CD14-positive monocyte (primary cell): ENCODE results near the gene ELF4. TPM values are rescaled to one million over a fixed set of nuclear protein-coding genes. Genes with fewer than 3 reads are reported as not detected.

Experiments
- DNase-seq, 3 donors: peaks; one replicate each; pipeline ENCODE4 v3.0.0-alpha.2; 2011 to 2022
- H2AFZ ChIP-seq: 2 replicates; pipeline ENCODE4 v1.6.0; 2012; ENCODE audit warnings: mild to moderate bottlenecking, low read depth, low read length, inconsistent platforms; ENCODE audit not compliant: insufficient read depth, poor library complexity, severe bottlenecking
- H3K27ac ChIP-seq, 2 donors: 1 replicate in 1 of 2; 2 replicates in 1 of 2; pipeline ENCODE4 v1.5.1; 2012 to 2013; ENCODE audit warnings: low read length in 2 of 2, control low read depth in 1 of 2, inconsistent platforms in 1 of 2, low read depth in 1 of 2, mild to moderate bottlenecking in 1 of 2
- H3K27me3 ChIP-seq, 2 donors: one replicate each; pipeline versions ENCODE4 v1.6.0 to v1.6.1; 2011 to 2013; ENCODE audit warnings: low read length in 2 of 2; ENCODE audit not compliant: control insufficient read depth in 2 of 2, insufficient read depth in 2 of 2
- H3K36me3 ChIP-seq, 2 donors: replicated peaks in 1 of 2; 1 replicate in 1 of 2; 2 replicates in 1 of 2; pipeline versions ENCODE4 v1.5.1 to v1.6.1; 2012 to 2013; ENCODE audit warnings: low read length in 2 of 2, control low read depth in 1 of 2, inconsistent platforms in 1 of 2, mild to moderate bottlenecking in 1 of 2; ENCODE audit not compliant: insufficient read depth in 2 of 2, control insufficient read depth in 1 of 2
- H3K4me1 ChIP-seq, 2 donors: 1 replicate in 1 of 2; 2 replicates in 1 of 2; pipeline versions ENCODE4 v1.5.1 to v1.6.1; 2012 to 2013; ENCODE audit warnings: low read length in 2 of 2, control low read depth in 1 of 2, inconsistent platforms in 1 of 2, mild to moderate bottlenecking in 1 of 2, moderate library complexity in 1 of 2; ENCODE audit not compliant: insufficient read depth in 2 of 2, control insufficient read depth in 1 of 2
- H3K4me2 ChIP-seq: replicated peaks from 2 replicates; pipeline ENCODE3; 2012; ENCODE audit warnings: low read length, moderate library complexity, mild to moderate bottlenecking; ENCODE audit not compliant: poor library complexity, severe bottlenecking; ENCODE audit errors: extremely low read depth
- H3K4me3 ChIP-seq, 3 experiments: fragments of 200-600 bp in 1 of 3; sonication (generic) in 1 of 3; replicated peaks in 1 of 3; 1 replicate in 2 of 3; 2 replicates in 1 of 3; pipeline ENCODE4 v1.5.1; 2011 to 2013; ENCODE audit warnings: low read length in 3 of 3, mild to moderate bottlenecking in 3 of 3, control low read depth in 2 of 3, low read depth in 2 of 3, inconsistent platforms in 1 of 3, moderate library complexity in 1 of 3
- H3K79me2 ChIP-seq: 2 replicates; pipeline ENCODE4 v1.6.0; 2012; ENCODE audit warnings: mild to moderate bottlenecking, control low read depth, inconsistent platforms, low read length, moderate library complexity; ENCODE audit not compliant: insufficient read depth
- H3K9ac ChIP-seq: 2 replicates; pipeline ENCODE4 v1.6.0; 2017; ENCODE audit warnings: low read length, mild to moderate bottlenecking; ENCODE audit not compliant: insufficient read depth, poor library complexity, severe bottlenecking
- H3K9me3 ChIP-seq, 2 donors: replicated peaks in 1 of 2; 1 replicate in 1 of 2; 2 replicates in 1 of 2; pipeline versions ENCODE4 v1.5.1 to v1.6.1; 2012 to 2013; ENCODE audit warnings: low read length in 2 of 2, control low read depth in 1 of 2; ENCODE audit not compliant: control insufficient read depth in 1 of 2, insufficient read depth in 1 of 2
- H4K20me1 ChIP-seq: 2 replicates; pipeline ENCODE4 v1.6.0; 2012; ENCODE audit warnings: mild to moderate bottlenecking, low read length, control low read depth, moderate library complexity; ENCODE audit not compliant: insufficient read depth
- H3K27ac Mint-ChIP-seq, 7 donors: one replicate each; pipeline ENCODE4 v1.8.0; 2020; ENCODE audit warnings: mild to moderate bottlenecking in 7 of 7, mixed read lengths in 7 of 7, moderate library complexity in 6 of 7, inconsistent platforms in 2 of 7
- H3K27me3 Mint-ChIP-seq, 3 donors: one replicate each; pipeline ENCODE4 v1.8.0; 2021 to 2022; ENCODE audit warnings: low read depth in 3 of 3, mild to moderate bottlenecking in 3 of 3, mixed read lengths in 3 of 3, moderate library complexity in 3 of 3, inconsistent platforms in 1 of 3
- H3K36me3 Mint-ChIP-seq, 2 donors: one replicate each; pipeline ENCODE4 v1.8.0; 2020; ENCODE audit warnings: mixed read lengths in 2 of 2, inconsistent platforms in 1 of 2, mild to moderate bottlenecking in 1 of 2
- H3K4me1 Mint-ChIP-seq: one replicate; pipeline ENCODE4 v1.8.0; 2020; ENCODE audit warnings: mild to moderate bottlenecking, mixed read lengths
- H3K4me3 Mint-ChIP-seq, 2 donors: one replicate each; pipeline ENCODE4 v1.8.0; 2020; ENCODE audit warnings: mild to moderate bottlenecking in 2 of 2, mixed read lengths in 2 of 2, moderate library complexity in 1 of 2
- H3K9me3 Mint-ChIP-seq, 7 donors: one replicate each; pipeline ENCODE4 v1.8.0; 2020 to 2022; ENCODE audit warnings: mixed read lengths in 7 of 7, mild to moderate bottlenecking in 6 of 7, moderate library complexity in 6 of 7, inconsistent platforms in 2 of 7
- WGBS: methylation state at CpG from one replicate; pipeline ENCODE4 v1.1.5; 2013; ENCODE audit warnings: missing lambda C conversion rate; ENCODE audit not compliant: insufficient coverage; 5-methylcytosine and 5-hydroxymethylcytosine counted together
- intact Hi-C, 2 donors: fragments of 100-400 bp; cut with micrococcal nuclease; formaldehyde crosslinking; loops; one replicate each; pipeline versions ENCODE4 v1.15.0 to v1.15.1; 2023
- polyA plus RNA-seq, 3 donors: library from polyadenylated mRNA; depleted of rRNA in 1 of 3; unstranded in 2 of 3; stranded (reverse) in 1 of 3; fragments of 300-500 nt in 2 of 3; fragments of >200 nt in 1 of 3; fragmentation: Illumina TruSeq in 2 of 3; gene quantifications; 1 replicate in 2 of 3; 2 replicates in 1 of 3; pipeline ENCODE4 v1.2.3, GENCODE V29; 2012 to 2021
- TF ChIP-seq, protein P1 (sequence below): fragments of 200-600 bp; IDR thresholded peaks from one replicate; pipeline ENCODE4 v1.8.0; 2022; ENCODE audit warnings: antibody characterized with exemption, mild to moderate bottlenecking

Gene ELF4
- polyA plus RNA-seq, 3 donors = 10.4 to 68.6 (median 20.5) TPM

DNA sequence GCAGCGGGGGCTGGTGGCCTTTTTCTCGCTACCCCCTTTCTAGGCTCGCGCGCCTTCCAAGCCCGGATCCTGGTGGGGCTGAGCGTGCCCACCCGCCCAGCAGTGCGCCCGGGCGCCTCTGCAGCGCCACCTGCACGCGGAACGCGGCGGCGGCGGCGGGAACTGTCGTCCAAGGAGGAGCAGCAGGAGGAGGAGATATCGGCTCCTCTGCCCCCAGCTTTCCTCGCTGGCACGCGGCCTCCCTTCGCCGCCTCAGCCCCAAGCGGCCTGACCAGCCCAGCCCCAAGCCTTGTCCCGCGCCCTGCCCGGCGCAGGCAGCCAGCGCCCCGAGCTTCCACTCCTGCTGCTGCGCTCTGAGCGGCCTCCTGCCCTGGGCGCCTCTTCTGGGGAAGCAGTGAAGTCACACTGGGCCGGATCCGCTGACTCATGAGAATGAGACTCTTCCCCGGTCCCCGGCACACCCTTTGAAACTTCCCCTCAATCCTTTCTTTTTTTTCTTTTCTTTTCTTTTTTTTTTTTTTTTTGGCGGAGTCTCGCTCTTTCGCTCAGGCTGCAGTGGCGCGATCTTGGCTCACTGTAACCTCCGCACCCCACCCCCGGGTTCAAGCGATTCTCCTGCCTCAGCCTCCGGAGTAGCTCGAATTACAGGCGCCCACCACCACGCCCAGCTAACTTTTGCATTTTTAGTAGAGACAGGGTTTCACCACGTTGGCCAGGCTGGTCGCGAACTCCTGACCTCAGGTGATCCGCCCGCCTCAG is 10.6 kb upstream of the ELF4 start:
- H3K4me2 ChIP-seq = peak overlapping the region; percentile 76
- Mint-ChIP-seq H3K27me3 (peaks cover 2 to 22% (median 3%) of the 10 kb centered on the region in 3 donors), H3K27ac (peak overlapping the region; percentile 78 to 96 (median 91)), H3K36me3 (peaks cover 13 to 14% of the 10 kb centered on the region in 2 donors), H3K9me3 (no peaks in the 10 kb centered on the region), H3K4me3 (peak overlapping the region; percentile 79 to 84), H3K4me1 (peaks cover 30% of the 10 kb centered on the region)
- H3K4me3 ChIP-seq = peak overlapping the region; percentile 24 to 71 (median 39)
- 2% methylated on average over 28 of the region's 58 CpGs for WGBS
- TF ChIP-seq, protein P1, sequence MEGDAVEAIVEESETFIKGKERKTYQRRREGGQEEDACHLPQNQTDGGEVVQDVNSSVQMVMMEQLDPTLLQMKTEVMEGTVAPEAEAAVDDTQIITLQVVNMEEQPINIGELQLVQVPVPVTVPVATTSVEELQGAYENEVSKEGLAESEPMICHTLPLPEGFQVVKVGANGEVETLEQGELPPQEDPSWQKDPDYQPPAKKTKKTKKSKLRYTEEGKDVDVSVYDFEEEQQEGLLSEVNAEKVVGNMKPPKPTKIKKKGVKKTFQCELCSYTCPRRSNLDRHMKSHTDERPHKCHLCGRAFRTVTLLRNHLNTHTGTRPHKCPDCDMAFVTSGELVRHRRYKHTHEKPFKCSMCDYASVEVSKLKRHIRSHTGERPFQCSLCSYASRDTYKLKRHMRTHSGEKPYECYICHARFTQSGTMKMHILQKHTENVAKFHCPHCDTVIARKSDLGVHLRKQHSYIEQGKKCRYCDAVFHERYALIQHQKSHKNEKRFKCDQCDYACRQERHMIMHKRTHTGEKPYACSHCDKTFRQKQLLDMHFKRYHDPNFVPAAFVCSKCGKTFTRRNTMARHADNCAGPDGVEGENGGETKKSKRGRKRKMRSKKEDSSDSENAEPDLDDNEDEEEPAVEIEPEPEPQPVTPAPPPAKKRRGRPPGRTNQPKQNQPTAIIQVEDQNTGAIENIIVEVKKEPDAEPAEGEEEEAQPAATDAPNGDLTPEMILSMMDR = peak; percentile 80
- DNase-seq = peak; percentile 71 to 82 (median 78)
- H3K4me1 ChIP-seq = peaks cover 18 to 44% of the 10 kb centered on the region in 2 donors
- H3K9ac ChIP-seq = peak overlapping the region; percentile 67
- peaks cover 0 to 11% of the 10 kb centered on the region in 2 donors for H3K36me3 ChIP-seq
- H4K20me1 ChIP-seq = no peaks in the 10 kb centered on the region
- peak overlapping the region; percentile 62 to 77 for H3K27ac ChIP-seq
- H3K79me2 ChIP-seq = no peaks in the 10 kb centered on the region
- H3K27me3 ChIP-seq = no peaks in the 10 kb centered on the region
- no peaks in the 10 kb centered on the region for H3K9me3 ChIP-seq
- intact Hi-C loops = loop anchor here (2.0 to 5.0 kb wide), 2 partner anchors 39 to 40 kb away; no protein-coding TSS in a partner anchor
- H2AFZ ChIP-seq = peak overlapping the region; percentile 72

DNA sequence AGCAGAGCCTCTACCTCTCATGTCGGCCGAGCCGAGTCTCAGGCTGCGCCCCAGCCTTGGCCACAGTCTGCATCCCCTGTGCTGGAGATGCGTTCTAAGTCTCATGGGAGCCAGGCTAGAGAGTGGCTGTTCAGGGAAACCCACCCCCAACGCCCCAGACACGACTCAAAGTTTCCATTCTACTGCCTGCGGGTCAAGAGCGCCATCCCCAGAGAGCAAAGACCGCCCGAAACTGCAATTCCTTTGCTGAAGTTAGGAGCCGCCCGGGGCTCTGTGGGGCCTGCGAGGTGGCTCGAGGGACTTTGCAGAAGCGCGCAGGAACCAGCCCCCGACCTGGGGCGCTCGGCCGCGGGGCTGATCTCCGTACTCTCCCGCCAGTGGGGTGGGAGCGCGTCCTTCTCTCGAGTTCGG is 10.0 kb upstream of the ELF4 start:
- intact Hi-C loops = loop anchor here (2.0 to 5.0 kb wide), 2 partner anchors 38 to 40 kb away; no protein-coding TSS in a partner anchor
- Histone ChIP-seq H3K27ac (peak overlapping the region; percentile 62 to 77), H2AFZ (peak overlapping the region; percentile 72), H3K27me3 (no peaks in the 10 kb centered on the region), H4K20me1 (no peaks in the 10 kb centered on the region), H3K4me3 (peak overlapping the region; percentile 24 to 71 (median 39)), H3K9ac (peak overlapping the region; percentile 67), H3K79me2 (no peaks in the 10 kb centered on the region), H3K4me2 (peak overlapping the region; percentile 76), H3K36me3 (peaks cover 0 to 7% of the 10 kb centered on the region in 2 donors), H3K4me1 (peaks cover 18 to 44% of the 10 kb centered on the region in 2 donors), H3K9me3 (no peaks in the 10 kb centered on the region)
- H3K4me3 Mint-ChIP-seq = peak overlapping the region; percentile 79 to 84
- no peak for DNase-seq
- H3K9me3 Mint-ChIP-seq = no peaks in the 10 kb centered on the region
- 2% methylated on average over 21 of the region's 28 CpGs for WGBS
- H3K27me3 Mint-ChIP-seq = peaks cover 1 to 20% (median 3%) of the 10 kb centered on the region in 3 donors
- TF ChIP-seq, protein P1 = no peak
- H3K4me1 Mint-ChIP-seq = peaks cover 32% of the 10 kb centered on the region
- H3K36me3 Mint-ChIP-seq = peaks cover 11 to 15% of the 10 kb centered on the region in 2 donors
- H3K27ac Mint-ChIP-seq = peak overlapping the region in 6 of 7 donors; percentile 38 to 79 (median 74)
